ENCODE data around the gene ASPG.

The ASPG gene

GRCh38 chr14:104075530-104076151 lies 9.9 kb upstream of the ASPG start:
- no peak for DNase-seq (ENCODE audit: low read depth, low spot score)

- no peak for DNase-seq (ENCODE audit: low read depth, low spot score)
Measured at GRCh38 chr14:104076743-104077142, 8.8 kb upstream of the ASPG start.

- DNase-seq (ENCODE audit: low read depth, low spot score): peak; percentile 95
Measured at GRCh38 chr14:104078031-104078455, 7.5 kb upstream of the ASPG start.

- DNase-seq (ENCODE audit: low read depth, low spot score): no peak
Measured at GRCh38 chr14:104080376-104081260, 4.9 kb upstream of the ASPG start.

GRCh38 chr14:104081261-104081835 lies 4.2 kb upstream of the ASPG start:
- DNase-seq (ENCODE audit: low read depth, low spot score): no peak

- no peak for DNase-seq (ENCODE audit: low read depth, low spot score)
Measured at GRCh38 chr14:104081951-104082464, 3.5 kb upstream of the ASPG start.

- no peak for DNase-seq (ENCODE audit: low read depth, low spot score)
Measured at GRCh38 chr14:104082807-104083206, 2.7 kb upstream of the ASPG start.

- DNase-seq (ENCODE audit: low read depth, low spot score): peak; percentile 51
Measured at GRCh38 chr14:104084251-104085002, 1.1 kb upstream of the ASPG start.

GRCh38 chr14:104085889-104086201 lies 345 bp downstream of the ASPG start:
- DNase-seq (ENCODE audit: low read depth, low spot score): peak; percentile 51

- DNase-seq (ENCODE audit: low read depth, low spot score): no peak
Measured at GRCh38 chr14:104086210-104086660, 735 bp downstream of the ASPG start.

- no peak for DNase-seq (ENCODE audit: low read depth, low spot score)
Measured at GRCh38 chr14:104086661-104087461, 1.4 kb downstream of the ASPG start.

GRCh38 chr14:104087505-104087904 lies 2.0 kb downstream of the ASPG start:
- no peak for DNase-seq (ENCODE audit: low read depth, low spot score)

- DNase-seq (ENCODE audit: low read depth, low spot score): no peak
Measured at GRCh38 chr14:104087981-104088850, 2.7 kb downstream of the ASPG start.

GRCh38 chr14:104090071-104090748 lies 4.7 kb downstream of the ASPG start:
- DNase-seq (ENCODE audit: low read depth, low spot score): no peak

- DNase-seq (ENCODE audit: low read depth, low spot score): peak; percentile 76
Measured at GRCh38 chr14:104091061-104091926, 5.8 kb downstream of the ASPG start.

- no peak for DNase-seq (ENCODE audit: low read depth, low spot score)
Measured at GRCh38 chr14:104091927-104092771, 6.6 kb downstream of the ASPG start.

GRCh38 chr14:104092931-104093365 lies 7.4 kb downstream of the ASPG start:
- DNase-seq (ENCODE audit: low read depth, low spot score): no peak
